Anterior cingulate cortex (tissue), 58 donors: ENCODE measurements around the gene RNF13.
A peak's percentile ranks its signal among the peaks of the same experiment; 100 is the strongest.
"Not testable (repeated sequence)": the region's sequence is repeated elsewhere in the genome, so short reads cannot be mapped to it uniquely, and the experiment has no call there.

ENCODE experiments used
- DNase-seq, 58 donors: peaks; one replicate each; lab custom pipeline; 2025; lab: John Stamatoyannopoulos, UW

Gene RNF13

DNA sequence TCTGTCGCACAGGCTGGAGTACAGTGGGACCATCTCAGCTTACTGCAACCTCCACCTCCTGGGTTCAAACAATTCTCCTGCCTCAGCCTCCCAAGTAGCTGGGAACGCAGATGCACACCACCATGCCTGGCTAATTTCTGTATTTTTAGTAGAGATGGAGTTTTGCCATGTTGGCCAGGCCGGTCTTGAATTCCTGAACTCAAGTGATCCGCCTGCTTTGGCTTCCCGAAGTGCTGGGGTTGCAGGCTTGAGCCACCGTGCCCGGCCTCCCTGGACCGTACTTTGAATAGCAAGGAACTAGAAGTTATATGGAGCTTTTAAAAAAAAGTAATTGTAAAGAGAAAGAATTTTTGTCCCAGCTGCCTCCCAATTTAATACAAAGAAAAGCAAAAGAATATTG, 12.3 kb upstream of the RNF13 start:
- no peak for DNase-seq

DNA sequence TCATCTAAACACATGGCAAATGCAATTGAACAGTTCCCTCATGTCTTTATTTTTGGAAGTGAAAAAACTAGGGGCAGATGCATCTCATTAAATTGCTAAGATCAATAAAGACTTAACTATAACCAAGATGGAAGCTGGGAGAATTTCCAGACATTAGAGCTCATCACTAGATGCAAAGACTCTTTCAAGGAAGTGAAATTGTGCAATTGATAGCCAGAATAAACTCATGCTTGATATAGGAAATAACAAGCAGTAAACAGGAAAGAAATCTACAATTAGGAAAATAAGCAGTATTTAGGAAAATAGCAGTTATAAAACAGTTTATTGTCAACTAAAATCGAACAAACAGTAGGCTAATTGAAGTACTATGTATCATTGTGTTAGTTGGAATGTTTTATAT, 11.8 kb upstream of the RNF13 start:
- DNase-seq: no peak

DNA sequence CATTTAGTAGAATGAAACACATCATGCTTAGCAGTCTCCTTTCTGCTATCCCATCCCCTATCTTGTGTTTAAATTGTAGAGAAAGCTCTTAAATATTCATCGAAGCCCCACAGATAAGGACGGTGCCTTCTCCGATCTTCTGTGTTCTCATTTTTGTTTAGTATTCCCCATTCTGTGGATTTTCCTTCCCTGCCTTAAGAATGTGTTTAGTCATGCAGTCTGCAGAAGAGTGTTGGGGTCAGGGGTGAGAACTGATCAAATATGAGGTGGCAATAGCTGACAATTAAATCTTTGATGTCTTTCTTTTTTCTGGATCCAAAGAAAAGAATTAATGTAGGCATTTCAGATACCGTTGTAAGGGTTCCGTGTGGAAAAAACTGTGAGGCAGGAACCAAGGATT, 11.4 kb upstream of the RNF13 start:
- no peak for DNase-seq

DNA sequence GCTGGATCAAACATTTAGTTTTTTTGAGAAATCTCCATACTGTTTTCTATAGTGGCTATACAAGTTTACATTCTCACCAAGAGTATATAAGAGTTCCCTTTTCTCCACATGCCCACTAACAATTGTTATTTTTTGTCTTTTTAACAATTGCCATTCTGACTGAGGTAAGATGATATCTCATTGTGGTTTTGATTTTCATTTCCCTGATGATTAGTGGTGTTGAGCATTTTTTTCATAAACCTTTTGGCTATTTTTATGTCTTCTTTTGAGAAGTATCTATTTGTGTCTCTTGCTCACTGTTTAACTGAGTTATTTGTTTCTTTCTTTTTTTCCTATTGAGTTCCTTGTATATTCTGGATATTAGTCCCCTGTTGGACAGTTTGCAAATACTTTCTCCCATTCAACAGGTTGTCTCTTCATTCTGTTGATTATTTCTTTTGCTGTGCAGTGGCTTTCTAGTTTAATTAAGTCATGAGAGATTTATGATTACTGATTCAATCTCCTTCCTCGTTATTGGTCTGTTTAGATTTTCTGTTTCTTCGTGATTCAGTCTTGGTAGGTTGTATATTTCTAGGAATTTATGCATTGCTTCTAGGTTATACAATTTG, 6.7 kb upstream of the RNF13 start:
- DNase-seq: no peak

DNA sequence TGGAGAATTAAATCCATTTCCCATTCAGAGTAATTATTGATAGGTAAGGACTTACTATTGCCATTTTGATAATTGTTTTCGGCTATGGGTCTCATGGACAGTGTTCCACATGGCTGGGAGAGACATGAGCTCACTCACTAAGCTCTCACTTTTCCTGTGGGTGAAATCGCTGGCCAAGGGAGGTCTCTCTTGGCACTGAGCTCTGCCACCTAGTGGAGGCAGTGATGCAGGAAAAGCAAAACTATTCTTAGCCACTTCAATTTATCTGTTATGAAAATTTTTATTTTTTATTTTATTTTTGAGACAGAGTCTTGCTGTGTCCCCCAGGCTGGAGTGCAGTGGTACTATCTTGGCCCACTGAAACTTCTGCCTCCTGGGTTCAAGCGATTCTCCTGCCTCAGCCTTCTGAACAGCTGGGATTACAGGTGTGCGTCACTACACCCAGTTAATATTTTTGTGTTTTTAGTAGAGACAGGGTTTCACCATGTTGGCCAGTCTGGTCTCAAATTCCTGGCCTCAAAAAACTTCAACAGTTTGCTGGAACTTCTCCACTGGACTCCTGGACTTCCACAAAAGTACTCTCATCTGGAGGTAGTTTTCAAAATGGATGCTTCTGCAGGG, 4.7 kb upstream of the RNF13 start:
- peak in 54 of 58 donors; percentile 2 to 78 (median 54) for DNase-seq

DNA sequence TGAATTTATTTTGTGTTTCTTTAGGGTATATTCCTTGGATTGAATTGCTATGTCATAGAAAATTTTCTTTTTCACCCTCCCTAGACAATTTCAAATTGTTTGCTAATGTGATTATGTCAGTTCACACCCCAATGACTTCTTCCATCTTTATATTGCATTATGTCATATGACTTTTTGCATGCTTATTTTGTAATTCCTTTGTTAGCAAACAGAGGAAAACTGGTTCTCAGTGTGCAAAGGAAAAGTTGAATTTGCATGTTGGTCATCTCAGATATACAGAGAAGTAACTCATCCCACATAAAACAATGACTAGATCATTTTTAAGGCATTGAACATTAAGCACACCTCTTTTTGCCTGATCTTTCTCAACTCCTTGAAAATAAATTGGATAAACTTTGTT, 3.3 kb upstream of the RNF13 start:
- DNase-seq: no peak

DNA sequence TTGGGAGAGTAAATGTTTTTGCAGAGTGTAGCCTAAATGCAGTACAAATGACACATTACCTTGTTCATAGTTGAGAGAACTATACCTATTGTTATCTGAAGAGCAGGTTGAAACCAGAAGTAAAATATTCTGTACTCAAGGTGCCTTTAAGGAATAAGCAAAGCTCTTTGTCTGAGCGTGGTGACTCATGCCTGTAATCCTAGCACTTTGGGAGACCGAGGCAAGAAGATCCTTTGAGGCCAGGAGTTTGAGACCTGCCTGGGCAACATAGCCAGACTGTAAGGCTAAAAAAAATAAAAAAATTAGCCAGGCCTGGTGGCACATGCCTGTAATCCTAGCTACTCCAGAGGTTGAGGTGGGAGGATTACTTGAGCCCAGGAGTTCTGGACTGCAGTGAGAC, 2.2 kb upstream of the RNF13 start:
- no peak for DNase-seq

DNA sequence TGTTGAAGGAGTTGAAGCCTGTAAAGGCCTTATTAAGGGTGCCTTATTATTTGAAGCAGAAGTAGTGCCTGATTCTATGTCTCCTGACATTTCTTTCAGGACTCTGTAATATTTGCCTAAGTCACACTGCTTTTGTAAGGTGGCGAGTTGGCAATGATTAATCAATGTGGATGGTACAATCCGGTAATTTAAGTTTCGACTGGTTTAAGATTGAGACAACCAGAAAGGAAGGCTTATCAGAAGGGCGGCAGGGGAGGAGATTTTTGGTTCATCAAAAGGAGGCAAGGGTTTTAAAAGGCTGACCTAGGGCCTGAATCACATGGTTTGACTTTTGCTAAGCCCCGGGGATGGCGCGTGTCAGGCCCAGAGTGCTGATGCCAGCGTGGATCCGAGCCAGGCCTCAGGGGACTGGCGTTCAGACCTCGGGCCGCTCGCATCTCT, 830 bp upstream of the RNF13 start:
- peak in 14 of 58 donors; percentile 30 to 84 (median 68) for DNase-seq

DNA sequence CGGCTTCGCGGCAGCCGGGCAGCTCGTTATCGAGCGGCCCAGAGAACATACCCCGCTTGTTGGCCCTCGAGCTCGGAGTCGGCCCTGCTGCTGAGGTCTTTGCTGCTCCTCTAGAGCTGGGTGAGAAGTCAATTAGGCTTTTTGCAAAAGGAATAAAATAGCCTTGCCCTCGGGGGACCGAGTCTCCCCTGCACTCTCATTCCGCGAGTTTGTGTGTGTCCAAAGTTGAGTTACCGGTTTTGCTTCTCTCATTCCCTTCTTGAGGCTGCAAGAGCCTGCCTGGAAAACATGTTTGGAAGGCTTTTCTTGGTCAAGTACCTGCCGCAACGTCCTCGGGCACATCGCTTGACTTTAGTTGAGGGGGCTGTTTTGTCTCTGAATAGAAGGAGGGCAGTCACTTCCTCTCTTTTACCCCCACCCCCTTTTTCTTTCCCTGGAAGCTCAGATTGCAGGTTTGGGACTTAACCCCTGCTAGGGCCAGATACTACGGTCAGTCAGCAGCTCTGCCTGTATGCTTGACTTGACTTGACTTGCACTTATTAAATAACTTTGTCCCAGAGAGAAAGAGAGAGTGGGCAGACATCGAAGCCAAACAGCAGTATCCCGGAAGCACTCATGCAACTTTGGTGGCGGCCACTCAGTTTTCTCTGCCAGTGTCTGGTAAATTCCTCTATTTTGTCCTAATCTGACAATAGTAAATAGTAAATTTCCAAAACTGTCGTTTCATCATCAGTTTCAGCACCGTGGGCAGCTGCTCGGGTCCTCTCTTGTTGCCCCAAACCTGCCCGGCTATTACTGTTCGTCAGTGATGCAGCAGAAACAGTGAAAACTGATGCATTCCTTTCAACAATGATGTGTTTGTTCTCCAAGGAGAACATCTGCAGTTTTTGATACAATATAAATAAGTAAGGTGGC, 609 bp downstream of the RNF13 start:
- peak in 40 of 58 donors; percentile 2 to 79 (median 36) for DNase-seq

DNA sequence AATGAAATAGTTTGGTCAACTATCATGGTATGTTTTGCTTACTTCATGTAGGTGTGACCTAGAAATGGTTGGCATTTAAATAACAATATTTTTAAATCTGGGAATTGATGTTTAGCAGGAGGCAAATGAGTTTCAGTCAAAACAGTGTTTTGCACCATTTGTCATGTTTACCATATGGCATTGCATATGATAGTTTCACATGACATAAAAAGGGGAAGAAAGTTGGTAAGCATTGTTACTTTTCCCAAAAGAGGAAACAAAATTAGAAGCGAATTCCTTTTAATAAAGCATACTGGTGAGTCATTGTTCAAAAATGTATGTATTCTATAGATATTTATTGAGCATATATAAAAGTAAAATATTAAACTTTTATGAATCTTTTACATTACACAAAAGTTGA, 2.3 kb downstream of the RNF13 start:
- no peak for DNase-seq

DNA sequence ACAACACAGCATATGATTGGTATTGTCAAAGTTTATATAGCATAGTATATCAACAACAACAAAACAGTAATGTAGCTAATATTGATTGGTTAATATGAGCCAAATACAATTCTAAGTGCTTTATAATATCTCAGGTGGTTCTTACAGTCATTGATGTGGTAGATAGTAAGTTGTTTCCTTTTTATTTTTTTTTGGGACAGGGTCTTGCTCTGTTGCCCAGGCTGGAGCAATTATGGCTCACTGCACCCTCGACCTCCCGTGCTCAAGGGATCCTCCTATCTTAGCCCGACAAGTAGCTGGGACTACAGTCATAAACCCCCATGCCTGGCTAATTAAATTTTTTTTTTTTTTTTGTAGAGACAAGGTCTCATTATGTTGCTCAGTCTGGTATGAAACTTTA, 2.7 kb downstream of the RNF13 start:
- DNase-seq: no peak

DNA sequence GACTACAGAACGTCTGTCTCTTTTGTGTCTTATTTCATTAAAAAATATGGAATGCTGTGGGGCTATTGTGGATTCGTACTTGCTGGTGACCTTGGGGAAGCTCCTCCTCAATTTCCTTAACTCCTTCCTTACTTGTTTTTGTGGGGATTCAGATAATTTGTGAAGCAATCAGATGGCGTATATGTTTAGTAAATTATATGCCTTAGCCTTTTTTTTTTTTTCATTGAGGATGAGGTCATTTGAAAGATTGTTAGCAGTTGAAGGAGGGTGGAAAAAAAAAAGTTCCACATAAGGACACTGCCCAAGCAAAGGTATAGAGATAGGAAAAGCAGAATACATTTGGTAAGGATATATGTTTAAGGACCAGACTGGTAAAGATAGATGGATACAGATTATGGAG, 3.3 kb downstream of the RNF13 start:
- no peak for DNase-seq

DNA sequence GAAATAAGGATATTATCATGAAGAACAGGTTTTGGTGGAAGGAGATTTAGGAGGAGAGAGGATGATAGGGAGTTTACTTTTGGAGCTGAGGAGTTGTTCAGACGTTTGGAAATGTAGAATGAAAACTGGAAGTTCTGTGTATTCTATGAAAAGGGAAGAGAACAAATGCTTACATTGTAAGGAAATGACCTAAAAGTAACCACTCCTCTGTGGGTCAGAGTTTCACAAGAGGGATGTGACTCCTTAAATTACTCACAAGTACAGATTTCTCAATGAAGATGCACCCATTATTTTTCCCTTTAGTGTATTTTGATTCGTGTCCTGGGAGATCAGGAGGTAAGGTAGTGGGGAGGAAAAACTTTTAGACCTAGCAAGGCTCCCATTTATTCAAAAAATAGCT, 4.0 kb downstream of the RNF13 start:
- DNase-seq: no peak

DNA sequence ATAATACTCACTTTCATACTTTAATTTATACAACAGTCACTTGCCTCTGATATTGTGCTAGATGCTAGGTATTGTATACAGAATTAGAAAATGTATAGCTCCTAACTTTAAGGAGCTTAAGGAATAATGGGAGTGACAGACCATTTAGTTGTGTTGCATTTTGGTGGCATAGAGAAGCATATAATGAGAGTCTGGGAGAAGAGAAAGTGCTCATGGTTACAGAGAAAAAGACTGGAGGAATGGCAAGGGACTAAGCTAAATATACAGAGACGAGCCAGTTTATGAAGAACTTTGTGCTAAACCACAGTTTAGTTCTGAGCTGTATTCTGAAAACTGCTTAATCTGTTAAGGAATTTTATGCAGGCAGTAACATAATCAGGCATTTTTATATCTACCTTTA, 6.4 kb downstream of the RNF13 start:
- DNase-seq: no peak

DNA sequence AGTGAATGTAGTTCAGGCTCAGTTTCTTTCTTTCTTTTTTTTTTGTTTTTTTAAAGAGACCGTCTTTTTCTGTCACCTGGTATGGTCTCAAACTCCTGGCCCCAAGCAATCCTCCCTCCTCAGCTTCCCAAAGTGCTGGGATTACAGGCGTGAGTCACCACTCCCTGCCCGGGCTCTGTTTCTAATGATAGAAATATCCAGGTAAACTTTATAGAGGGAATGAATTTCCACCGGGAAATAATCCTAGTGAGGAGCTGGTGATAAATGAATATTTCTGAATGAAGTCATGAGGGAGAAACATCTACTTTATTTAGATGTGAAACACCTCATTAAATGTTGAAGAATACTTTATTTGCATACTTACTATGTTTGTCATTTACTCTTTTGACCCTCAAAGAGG, 7.2 kb downstream of the RNF13 start:
- no peak for DNase-seq

DNA sequence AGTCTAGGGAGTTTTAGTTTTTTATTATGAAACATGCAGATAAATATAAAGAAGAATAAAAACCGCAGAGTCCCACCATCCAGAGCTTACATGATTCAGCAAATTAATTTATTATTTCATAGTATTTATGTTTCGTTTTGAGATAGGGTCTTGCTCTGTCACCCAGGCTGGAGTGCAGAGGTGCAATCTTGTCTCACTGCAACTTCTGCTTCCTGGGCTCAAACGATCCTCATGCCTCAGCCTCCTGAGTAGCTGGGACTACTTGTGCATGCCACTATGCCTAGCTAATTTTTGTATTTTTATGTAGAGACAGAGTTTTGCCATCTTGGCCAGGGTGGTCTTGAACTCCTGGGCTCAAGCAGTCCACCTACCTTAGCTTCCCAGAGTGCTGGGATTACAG, 13.6 kb downstream of the RNF13 start:
- no peak for DNase-seq

DNA sequence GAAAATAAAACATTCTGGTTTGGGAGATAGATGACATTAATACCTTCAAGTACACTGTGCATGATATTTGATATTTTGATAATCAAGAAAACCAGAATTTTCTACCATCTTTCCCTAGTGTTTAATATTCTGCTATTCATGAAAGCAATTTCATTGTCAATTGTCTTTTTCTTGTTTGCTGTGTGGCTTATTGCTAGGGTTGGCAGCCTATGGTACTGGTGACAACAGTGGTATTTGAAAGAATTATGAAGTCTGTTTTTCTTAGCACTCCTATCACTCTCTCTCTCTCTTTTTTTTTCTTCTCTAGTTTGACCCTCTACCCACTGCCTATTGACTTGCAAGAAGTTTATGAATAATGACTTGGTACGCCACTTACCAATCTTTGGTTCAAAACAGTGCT, 15.4 kb downstream of the RNF13 start:
- no peak for DNase-seq

DNA sequence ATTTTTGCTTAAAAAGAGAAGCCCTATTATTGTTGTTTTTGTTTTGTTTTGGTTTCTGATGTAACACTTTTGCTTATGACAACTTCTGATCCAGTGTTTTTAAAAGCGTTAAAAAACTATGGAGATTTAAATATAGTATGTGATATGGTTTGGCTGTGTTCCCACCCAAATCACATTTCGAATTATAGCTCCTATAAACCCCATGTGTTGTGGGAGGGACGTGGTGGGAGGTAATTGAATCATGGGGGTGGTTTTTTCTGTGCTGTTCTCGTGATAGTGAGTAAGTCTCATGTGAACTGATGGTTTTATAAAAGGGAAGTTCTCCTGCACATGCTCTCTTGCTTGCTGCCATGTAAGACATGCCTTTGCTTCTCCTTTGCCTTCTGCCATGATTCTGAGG, 16.6 kb downstream of the RNF13 start:
- not testable (repeated sequence) for DNase-seq

DNA sequence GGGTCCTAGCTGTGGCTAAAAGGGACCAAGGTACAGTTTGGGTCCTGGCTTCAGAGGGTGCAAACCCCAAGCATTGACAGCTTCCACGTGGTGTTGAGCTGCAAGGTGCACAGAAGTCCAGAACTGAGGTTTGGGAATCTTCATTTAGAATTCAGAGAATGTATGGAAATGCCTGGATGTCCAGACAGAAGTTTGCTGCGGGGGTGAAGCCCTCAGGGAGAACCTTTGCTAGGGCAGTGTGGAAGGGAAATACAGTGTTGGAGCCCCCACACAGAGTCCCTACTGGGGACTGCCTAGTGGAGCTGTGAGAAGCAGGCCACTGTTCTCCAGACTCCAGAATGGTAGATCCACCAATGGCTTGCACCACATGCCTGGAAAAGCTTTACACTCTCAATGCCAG, 17.9 kb downstream of the RNF13 start:
- no peak for DNase-seq

DNA sequence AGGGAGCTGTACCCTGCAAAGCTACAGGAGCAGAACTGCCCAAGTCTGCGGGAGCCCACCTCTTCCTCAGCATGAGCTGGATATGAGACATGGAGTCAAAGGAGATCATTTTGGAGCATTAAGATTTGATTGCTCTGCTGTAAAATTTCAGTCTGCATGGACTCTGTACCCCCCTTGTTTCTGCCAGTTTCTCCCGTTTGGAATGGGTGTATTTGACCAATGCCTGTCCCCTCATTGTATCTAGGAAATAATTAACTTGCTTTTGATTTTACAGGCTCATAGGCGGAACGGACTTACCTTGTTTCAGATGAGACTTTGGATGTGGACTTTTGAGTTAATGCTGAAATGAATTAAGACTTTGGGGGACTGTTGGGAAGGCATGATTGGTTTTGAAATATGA, 18.3 kb downstream of the RNF13 start:
- DNase-seq: no peak

DNA sequence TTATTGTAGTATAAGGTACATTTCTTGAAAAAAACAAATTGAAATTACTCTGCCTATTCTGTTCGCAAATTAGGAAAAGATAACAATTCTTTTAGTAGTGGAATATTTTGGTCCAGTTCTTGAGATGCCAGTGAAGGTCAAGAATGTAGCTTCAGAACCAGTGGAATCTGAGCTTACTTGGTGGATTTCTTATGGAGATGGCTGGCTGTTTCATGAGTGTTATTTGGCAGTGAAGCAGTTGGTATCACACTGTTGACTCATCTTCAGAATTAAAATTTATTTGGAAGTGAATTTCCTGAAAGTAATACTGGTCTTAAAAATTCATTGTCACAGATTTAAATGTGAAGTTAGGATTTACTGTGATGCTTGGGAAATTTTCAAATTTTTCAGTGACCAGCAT, 19.1 kb downstream of the RNF13 start:
- no peak for DNase-seq

DNA sequence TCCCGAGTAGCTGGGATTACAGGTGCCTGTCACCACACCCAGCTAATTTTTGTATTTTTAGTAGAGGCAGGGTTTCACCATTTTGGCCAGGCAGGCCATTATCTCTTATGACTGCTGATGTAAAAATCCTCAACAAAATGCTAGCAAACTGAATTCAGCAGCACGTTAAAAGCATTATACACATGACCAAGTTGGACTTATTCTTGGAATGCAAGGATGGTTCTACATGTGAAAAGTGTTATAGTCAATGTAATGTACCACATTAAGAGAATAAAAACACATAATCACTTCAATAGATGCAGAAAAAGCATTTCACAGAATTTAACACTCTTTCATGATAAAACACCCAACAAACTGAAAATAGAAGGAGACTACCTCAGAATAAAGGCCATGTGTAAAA, 20.2 kb downstream of the RNF13 start:
- no peak for DNase-seq
